Fibroblast of the aortic adventitia (primary cell): ENCODE measurements around the gene DLX1. TPM values are rescaled to one million over a fixed set of nuclear protein-coding genes. Genes with fewer than 3 reads are reported as not detected.

Experiments used
- DNase-seq: peaks from one replicate; pipeline ENCODE4 v3.0.0-alpha.2; 2010; ENCODE audit warnings: low read depth
- H3K4me3 ChIP-seq: 2 replicates; pipeline ENCODE4 v1.5.1; 2011; ENCODE audit warnings: low read depth, mild to moderate bottlenecking, control low read depth, low read length, moderate library complexity
- total RNA-seq: library from RNA; depleted of rRNA; stranded (reverse); fragments of >200 nt; gene quantifications from 2 replicates; pipeline ENCODE4 v1.2.3, GENCODE V29; 2012; ENCODE audit warnings: low replicate concordance
- TF ChIP-seq, protein P1 (sequence below): IDR thresholded peaks from 2 replicates; pipeline ENCODE4 v1.5.1; 2011; ENCODE audit warnings: mild to moderate bottlenecking, low read length, control low read depth, inconsistent platforms; ENCODE audit not compliant: insufficient read depth

Gene DLX1
- total RNA-seq, 1 donor, result 0.99 TPM

DNA sequence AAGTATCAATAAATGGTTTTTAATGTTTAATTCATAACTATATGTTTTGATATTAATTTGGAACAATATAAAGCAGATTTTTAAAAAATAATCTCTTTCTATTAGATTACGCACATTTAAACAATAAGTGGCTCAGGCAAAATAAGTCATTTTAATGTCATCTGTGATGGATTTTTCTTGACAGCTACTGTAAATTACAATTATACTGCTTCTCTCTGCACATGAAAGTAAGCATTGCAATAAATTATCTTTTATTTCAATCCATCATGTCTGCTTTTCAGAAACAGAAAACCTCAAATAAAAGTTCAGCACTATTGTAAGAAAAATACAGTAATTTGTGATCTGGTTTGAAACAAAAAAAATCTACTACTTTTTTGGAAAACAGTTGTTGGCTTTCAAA is 11.1 kb upstream of the DLX1 start:
- H3K4me3 ChIP-seq, result no peak overlapping the region
- TF ChIP-seq, protein P1, sequence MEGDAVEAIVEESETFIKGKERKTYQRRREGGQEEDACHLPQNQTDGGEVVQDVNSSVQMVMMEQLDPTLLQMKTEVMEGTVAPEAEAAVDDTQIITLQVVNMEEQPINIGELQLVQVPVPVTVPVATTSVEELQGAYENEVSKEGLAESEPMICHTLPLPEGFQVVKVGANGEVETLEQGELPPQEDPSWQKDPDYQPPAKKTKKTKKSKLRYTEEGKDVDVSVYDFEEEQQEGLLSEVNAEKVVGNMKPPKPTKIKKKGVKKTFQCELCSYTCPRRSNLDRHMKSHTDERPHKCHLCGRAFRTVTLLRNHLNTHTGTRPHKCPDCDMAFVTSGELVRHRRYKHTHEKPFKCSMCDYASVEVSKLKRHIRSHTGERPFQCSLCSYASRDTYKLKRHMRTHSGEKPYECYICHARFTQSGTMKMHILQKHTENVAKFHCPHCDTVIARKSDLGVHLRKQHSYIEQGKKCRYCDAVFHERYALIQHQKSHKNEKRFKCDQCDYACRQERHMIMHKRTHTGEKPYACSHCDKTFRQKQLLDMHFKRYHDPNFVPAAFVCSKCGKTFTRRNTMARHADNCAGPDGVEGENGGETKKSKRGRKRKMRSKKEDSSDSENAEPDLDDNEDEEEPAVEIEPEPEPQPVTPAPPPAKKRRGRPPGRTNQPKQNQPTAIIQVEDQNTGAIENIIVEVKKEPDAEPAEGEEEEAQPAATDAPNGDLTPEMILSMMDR, result no peak
- no peak for DNase-seq

DNA sequence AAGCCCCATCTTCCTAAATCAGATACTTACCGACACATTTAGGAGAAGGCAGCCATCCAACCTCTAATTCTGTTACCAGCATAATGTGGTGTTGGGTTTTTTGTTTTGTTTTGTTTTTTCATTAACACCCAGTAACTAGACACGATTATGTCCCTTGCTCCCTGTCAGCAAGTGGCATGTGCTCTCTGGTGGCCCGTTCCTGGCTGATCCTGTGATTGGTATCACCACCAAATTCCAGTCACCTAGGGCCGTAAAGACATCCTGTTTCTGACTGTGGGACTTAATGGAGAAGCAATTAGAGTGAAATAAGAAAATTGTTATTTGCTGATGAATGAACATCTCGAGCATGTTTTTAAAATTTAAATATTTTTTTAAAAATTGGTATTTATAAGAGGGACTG is 5.9 kb upstream of the DLX1 start:
- H3K4me3 ChIP-seq, result no peak overlapping the region
- no peak for DNase-seq
- TF ChIP-seq, protein P1, result no peak

DNA sequence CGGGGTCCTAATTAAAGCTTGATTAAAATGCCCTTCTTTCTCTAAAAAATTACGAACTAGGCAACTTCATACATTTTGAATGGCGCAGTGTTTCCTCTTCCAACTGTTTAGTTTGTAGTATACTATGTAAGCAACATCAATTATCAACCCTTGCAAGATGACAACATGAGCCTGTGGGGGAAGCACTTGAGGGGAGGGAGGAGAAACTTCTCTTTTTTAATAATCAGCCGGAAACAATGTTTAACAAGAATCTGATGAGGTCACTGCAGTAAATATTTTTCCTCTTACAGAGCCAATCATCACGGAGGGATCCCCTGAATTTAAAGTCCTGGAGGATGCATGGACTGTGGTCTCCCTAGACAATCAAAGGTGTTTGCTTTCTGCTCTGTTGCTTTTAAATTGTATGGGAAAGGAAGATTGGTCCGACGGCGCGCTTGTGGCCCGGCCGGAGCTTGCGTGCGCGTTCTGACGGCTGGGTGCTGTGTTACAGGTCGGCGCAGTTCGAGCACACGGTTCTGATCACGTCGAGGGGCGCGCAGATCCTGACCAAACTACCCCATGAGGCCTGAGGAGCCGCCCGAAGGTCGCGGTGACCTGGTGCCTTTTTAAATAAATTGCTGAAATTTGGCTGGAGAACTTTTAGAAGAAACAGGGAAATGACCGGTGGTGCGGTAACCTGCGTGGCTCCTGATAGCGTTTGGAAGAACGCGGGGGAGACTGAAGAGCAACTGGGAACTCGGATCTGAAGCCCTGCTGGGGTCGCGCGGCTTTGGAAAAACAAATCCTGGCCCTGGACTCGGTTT is 5.3 kb upstream of the DLX1 start:
- TF ChIP-seq, protein P1, result no peak
- no peak overlapping the region for H3K4me3 ChIP-seq
- no peak for DNase-seq

DNA sequence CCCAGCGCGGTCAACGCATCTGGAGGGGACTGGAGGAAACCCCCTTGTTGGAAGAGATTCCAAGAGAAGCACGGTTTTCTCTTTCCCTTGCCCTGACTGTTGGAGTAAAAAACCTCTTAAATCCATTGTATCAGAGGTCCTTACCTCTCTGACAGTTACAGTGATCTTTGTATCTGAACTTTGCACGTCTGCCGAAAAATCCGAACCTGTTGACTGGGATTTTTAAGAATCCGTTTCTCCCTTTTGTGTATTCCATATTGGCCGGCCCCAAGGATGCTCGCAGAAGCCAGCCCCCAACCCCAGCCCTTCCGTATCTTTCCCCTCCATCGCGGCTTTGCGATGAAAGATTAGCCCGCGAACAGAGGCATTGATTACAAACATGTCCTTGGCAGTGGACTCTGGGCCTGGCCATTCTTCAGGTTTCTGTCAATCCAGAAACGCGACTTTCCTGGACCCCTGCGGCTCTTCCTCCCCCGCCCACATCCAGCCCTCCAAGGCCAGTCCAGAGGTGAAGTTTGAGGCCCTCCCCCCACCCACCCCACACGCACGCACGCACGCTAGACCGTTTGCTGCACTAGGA is 4.6 kb upstream of the DLX1 start:
- no peak for DNase-seq
- TF ChIP-seq, protein P1, result no peak
- H3K4me3 ChIP-seq, result no peak overlapping the region

DNA sequence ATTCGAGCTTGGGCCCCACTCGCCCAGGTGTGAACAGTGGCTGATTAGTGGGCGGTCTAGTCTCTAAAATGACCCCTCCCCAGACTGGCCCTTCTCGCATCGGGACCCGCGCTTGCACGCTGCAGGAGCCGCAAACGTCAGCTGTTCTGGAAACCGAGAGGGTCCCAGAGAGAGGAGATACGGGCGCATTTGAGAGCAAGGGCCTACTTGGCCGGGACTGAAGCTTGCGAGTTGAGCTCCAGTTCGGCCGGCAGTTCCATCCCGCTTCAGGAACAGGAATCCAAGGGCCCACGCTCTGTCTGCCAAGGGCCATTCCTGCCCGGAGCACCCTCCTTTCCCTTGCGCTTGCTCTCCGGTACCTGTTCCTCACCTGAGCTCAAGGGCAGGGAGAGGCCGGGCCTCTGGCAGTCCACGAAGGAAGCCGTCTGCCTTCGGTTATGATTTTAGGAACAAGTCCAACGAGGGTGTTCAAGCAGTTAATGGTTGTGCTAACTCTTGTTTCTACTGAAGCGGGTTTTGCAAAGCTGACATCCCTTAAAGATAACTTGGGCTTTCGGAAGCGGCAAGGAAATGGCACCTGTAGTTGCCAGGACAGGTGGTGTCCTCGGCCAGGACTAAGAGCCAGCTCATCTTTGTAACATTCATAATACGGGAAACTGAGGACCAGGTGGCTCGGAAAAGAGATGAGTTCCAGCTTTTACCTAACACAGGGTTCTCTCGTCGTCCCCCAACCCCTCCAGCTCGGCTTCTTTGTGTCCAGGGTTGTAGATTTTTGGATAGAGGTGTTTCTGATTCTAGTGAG is 3.9 kb upstream of the DLX1 start:
- H3K4me3 ChIP-seq, result no peak overlapping the region
- TF ChIP-seq, protein P1, result no peak
- no peak for DNase-seq

DNA sequence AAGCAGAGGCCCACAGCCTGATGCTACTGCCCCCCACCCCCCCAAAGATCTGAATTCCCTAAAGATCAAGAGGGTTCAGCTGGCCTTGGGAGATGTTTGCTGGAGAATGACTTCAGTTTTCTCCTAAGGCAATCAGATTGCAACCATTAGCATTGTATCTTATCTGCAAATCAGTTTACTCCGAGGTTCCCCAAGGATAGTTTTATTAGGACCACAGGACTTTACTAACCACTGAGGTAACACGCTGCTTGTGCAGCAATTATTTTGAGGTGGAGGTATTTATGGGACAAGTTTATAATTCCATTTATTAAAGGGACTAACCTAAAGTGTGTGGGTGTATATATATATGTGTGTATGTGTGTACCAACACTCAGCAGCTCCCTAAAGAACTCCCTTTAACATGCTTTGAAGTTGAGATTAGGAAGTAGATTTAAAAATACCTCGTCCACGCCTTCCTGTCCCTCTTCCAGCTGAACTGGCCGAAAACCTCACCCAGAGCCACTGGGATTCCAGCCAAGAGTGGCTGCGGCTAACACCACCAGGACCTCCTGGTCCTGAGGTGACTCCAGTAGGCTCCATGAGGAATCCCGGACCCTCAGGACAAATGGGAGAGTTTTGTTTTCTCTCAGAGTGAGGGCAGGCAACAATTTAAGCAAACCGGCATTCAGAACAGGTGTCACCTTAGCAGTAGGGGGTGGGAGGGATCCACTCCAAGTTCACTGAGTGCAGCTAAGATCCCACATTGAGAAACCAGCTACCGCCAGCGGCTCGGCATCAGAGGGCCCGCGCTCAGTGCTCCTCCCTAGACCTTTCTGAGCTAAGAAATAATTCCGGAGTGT is 3.0 kb upstream of the DLX1 start:
- H3K4me3 ChIP-seq, result no peak overlapping the region
- TF ChIP-seq, protein P1, result no peak
- peak; percentile 26 for DNase-seq
